HL-60 (cell line): Measurements from ENCODE around the gene F8.

ENCODE experiments used
- DNase-seq, 2 experiments: peaks; one replicate each; pipeline ENCODE4 v3.0.0-alpha.2; 2010 to 2020; ENCODE audit warnings: low read depth in 1 of 2, low spot score in 1 of 2
- H3K27ac ChIP-seq: fragments of 250-450 bp; sonication (Bioruptor Pico); replicated peaks from 2 replicates; pipeline ENCODE4 v1.5.1; 2020; ENCODE audit warnings: mild to moderate bottlenecking, moderate library complexity
- H3K27me3 ChIP-seq: fragments of 250-450 bp; sonication (Bioruptor Pico); 2 replicates; pipeline ENCODE4 v1.5.1; 2021; ENCODE audit warnings: mild to moderate bottlenecking, moderate library complexity; ENCODE audit not compliant: insufficient read depth, poor library complexity, severe bottlenecking
- H3K4me3 ChIP-seq: replicated peaks from 2 replicates; pipeline ENCODE4 v1.5.1; 2011; ENCODE audit warnings: mild to moderate bottlenecking, control low read depth, low read length; ENCODE audit not compliant: insufficient read depth
- CTCF ChIP-seq: IDR thresholded peaks from one replicate; pipeline ENCODE4 v1.5.1; 2011; ENCODE audit warnings: low read length, control low read depth, inconsistent platforms; ENCODE audit not compliant: insufficient read depth
- GABPA ChIP-seq: IDR thresholded peaks from 2 replicates; pipeline ENCODE4 v1.6.1; 2012; ENCODE audit warnings: low read depth
- POLR2AphosphoS5 ChIP-seq: IDR thresholded peaks from 2 replicates; pipeline ENCODE4 v1.6.1; 2012; ENCODE audit warnings: low read depth
- REST ChIP-seq: IDR thresholded peaks from 2 replicates; pipeline ENCODE4 v1.6.1; 2012; ENCODE audit warnings: low read depth; ENCODE audit not compliant: insufficient replicate concordance
- SPI1 ChIP-seq: IDR thresholded peaks from 2 replicates; pipeline ENCODE4 v1.6.1; 2012; ENCODE audit warnings: low read depth, mild to moderate bottlenecking, borderline replicate concordance

F8 gene

GRCh38 chrX:155052738-155053498 lies 30.4 kb upstream of the F8 start:
- Histone ChIP-seq H3K27ac (no peak overlapping the region), H3K4me3 (no peak overlapping the region), H3K27me3 (no peaks in the 10 kb centered on the region)
- no peak for DNase-seq
- TF ChIP-seq REST (no peak), CTCF (no peak), POLR2AphosphoS5 (no peak), GABPA (no peak), SPI1 (no peak)

DNA sequence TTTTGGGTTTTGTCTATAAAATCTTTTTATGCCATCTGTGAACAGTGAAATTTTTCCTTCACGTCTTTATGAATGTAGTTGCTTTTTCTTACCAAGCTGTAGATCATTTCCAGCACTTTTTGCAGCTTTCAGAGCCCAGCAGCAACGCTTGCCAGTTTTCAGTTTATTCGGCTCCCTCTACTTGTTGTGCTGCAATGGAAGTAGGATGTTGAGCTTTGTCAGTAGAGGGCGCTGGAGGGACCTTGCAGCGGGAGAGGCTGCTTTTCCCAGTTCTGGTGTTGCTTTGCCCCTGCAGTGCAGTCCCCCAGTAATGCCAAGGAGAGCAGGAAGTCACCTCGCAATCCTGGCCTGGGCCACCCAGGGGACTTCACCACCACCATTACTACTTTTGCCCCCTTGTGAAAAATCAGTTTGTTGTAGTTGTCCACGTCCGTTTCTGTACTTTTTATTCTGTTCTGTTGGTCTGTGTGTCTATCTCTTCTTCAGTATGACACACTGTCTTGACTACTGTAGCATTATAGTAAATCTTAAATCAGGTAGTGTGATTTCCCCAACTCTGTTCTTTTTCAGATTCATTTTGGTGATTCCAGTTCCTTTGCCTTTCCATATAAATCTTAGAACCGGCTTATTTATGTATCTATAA lies 26.6 kb upstream of the F8 start:
- Histone ChIP-seq H3K27me3 (no peaks in the 10 kb centered on the region), H3K27ac (no peak overlapping the region), H3K4me3 (no peak overlapping the region)
- DNase-seq: peak in 1 of 2 experiments; percentile 63
- no peak for TF ChIP-seq GABPA
- peak; percentile 19 for TF ChIP-seq CTCF

- Histone ChIP-seq H3K27me3 (no peaks in the 10 kb centered on the region), H3K4me3 (no peak overlapping the region), H3K27ac (no peak overlapping the region)
- DNase-seq: no peak
- TF ChIP-seq POLR2AphosphoS5: no peak
- no peak for TF ChIP-seq CTCF
- TF ChIP-seq REST: no peak
- TF ChIP-seq GABPA: no peak
- no peak for TF ChIP-seq SPI1
These were observed 24.4 kb upstream of the F8 start for GRCh38 chrX:155046811-155047528.
